A549 (cell line): ENCODE data around the gene LAMP5.

ENCODE experiments used
- BHLHE40 ChIP-seq: IDR thresholded peaks from 2 replicates; pipeline ENCODE4 v1.6.1; 2012; ENCODE audit warnings: low read depth, low read length, inconsistent platforms
- HDAC2 ChIP-seq: fragments of 200-600 bp; sonication (generic); IDR thresholded peaks from 2 replicates; pipeline ENCODE4 v1.6.1; 2016
- MAZ ChIP-seq: fragments of 150-350 bp; IDR thresholded peaks from 2 replicates; pipeline ENCODE4 v1.6.1; 2014; ENCODE audit warnings: antibody characterized with exemption, low read depth, low read length, borderline replicate concordance
- NFE2L2 ChIP-seq: fragments of 150-350 bp; conservative IDR thresholded peaks from 2 replicates; pipeline ENCODE4 v1.6.1; 2014; ENCODE audit warnings: low read length
- POLR2A ChIP-seq: IDR thresholded peaks from 2 replicates; pipeline ENCODE4 v1.6.1; 2012; ENCODE audit warnings: mild to moderate bottlenecking, low read length
- RAD21 ChIP-seq, 2 experiments: fragments of >200 bp in 1 of 2; sonication (Bioruptor Twin) in 1 of 2; formaldehyde crosslinking in 1 of 2; IDR thresholded peaks in 1 of 2; conservative IDR thresholded peaks in 1 of 2; 2 replicates in 1 of 2; 3 replicates in 1 of 2; pipeline ENCODE4 v1.6.1; 2012 to 2018; ENCODE audit warnings: inconsistent platforms in 1 of 2
- RCOR1 ChIP-seq: fragments of 150-350 bp; IDR thresholded peaks from 2 replicates; pipeline ENCODE4 v1.6.1; 2014; ENCODE audit warnings: antibody characterized with exemption, low read length, low read depth
- RFX5 ChIP-seq: fragments of 450-650 bp; IDR thresholded peaks from 2 replicates; pipeline ENCODE4 v1.7.1; 2014; ENCODE audit warnings: antibody characterized with exemption, mild to moderate bottlenecking, moderate library complexity
- TF ChIP-seq, protein P1 (sequence below): fragments of >200 bp; sonication (Bioruptor Twin); formaldehyde crosslinking; IDR thresholded peaks from 3 replicates; pipeline ENCODE4 v1.5.1; 2016
- TF ChIP-seq, protein P2 (sequence below): IDR thresholded peaks from 2 replicates; pipeline ENCODE4 v1.6.1; 2012
- TF ChIP-seq, protein P3 (sequence below): fragments of 450-650 bp; IDR thresholded peaks from 2 replicates; pipeline ENCODE4 v1.6.1; 2014; ENCODE audit warnings: antibody characterized with exemption
- TF ChIP-seq, protein P4 (sequence below): fragments of 250-450 bp; sonication (Bioruptor Pico); IDR thresholded peaks from 2 replicates; pipeline ENCODE4 v1.5.0; 2021; ENCODE audit warnings: mild to moderate bottlenecking, moderate library complexity, borderline replicate concordance

DNA sequence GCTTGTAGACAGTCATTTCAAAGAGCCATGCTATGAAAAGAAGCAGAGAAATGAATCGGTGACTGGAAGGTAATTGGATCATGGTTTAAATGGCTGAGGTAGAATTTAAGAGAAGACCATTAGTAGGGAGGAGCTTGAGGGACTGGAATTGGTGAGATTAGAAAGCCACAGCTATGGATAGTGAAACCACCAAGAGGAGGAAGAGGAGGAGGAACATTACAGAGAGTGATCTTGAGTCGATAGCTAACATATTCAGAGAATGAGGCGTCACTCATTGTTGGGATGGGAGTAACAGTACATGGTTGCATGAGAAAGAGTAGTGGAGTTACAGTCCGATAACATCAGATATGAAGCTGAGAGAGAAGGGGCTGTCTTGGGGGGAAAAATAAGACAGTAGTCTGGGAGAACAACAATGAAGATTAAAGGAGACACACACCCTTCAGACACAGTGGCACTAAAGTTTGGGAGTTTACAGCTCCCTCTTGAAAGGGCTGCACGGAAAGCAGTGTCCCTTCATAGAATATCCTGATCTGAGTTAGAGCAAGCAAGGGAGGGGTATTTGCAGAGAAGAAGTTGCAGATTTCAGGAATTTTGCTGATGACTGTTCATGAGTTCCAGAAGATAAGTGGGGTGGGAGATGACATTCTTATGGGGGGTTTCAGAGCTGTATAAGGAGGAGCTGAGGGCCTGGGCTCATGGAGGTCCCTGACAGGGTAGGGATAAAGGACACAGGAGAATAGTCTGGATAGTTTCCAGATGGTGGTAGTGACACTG lies 15.1 kb upstream of the LAMP5 start:
- TF ChIP-seq, protein P1, sequence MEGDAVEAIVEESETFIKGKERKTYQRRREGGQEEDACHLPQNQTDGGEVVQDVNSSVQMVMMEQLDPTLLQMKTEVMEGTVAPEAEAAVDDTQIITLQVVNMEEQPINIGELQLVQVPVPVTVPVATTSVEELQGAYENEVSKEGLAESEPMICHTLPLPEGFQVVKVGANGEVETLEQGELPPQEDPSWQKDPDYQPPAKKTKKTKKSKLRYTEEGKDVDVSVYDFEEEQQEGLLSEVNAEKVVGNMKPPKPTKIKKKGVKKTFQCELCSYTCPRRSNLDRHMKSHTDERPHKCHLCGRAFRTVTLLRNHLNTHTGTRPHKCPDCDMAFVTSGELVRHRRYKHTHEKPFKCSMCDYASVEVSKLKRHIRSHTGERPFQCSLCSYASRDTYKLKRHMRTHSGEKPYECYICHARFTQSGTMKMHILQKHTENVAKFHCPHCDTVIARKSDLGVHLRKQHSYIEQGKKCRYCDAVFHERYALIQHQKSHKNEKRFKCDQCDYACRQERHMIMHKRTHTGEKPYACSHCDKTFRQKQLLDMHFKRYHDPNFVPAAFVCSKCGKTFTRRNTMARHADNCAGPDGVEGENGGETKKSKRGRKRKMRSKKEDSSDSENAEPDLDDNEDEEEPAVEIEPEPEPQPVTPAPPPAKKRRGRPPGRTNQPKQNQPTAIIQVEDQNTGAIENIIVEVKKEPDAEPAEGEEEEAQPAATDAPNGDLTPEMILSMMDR = no peak
- TF ChIP-seq POLR2A (no peak), NFE2L2 (no peak), RCOR1 (no peak), MAZ (no peak), RAD21 (conservative IDR thresholded peaks at IDR 0.05 in 1 of 2, IDR thresholded peaks at IDR 0.05 in 1 of 2) (no peak), HDAC2 (no peak), BHLHE40 (no peak), RFX5 (no peak)
- TF ChIP-seq, protein P2, sequence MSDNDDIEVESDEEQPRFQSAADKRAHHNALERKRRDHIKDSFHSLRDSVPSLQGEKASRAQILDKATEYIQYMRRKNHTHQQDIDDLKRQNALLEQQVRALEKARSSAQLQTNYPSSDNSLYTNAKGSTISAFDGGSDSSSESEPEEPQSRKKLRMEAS = no peak
- TF ChIP-seq, protein P3, sequence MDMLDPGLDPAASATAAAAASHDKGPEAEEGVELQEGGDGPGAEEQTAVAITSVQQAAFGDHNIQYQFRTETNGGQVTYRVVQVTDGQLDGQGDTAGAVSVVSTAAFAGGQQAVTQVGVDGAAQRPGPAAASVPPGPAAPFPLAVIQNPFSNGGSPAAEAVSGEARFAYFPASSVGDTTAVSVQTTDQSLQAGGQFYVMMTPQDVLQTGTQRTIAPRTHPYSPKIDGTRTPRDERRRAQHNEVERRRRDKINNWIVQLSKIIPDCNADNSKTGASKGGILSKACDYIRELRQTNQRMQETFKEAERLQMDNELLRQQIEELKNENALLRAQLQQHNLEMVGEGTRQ = no peak
- TF ChIP-seq, protein P4, sequence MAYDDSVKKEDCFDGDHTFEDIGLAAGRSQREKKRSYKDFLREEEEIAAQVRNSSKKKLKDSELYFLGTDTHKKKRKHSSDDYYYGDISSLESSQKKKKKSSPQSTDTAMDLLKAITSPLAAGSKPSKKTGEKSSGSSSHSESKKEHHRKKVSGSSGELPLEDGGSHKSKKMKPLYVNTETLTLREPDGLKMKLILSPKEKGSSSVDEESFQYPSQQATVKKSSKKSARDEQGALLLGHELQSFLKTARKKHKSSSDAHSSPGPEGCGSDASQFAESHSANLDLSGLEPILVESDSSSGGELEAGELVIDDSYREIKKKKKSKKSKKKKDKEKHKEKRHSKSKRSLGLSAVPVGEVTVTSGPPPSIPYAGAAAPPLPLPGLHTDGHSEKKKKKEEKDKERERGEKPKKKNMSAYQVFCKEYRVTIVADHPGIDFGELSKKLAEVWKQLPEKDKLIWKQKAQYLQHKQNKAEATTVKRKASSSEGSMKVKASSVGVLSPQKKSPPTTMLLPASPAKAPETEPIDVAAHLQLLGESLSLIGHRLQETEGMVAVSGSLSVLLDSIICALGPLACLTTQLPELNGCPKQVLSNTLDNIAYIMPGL (CRISPR knock-in tag) = no peak
